Activated naive CD4-positive, alpha-beta T cell treated with anti-CD3 and anti-CD28 coated beads, Interleukin-2, amount 10 ng/mL, durations not matched to agents 7 days and 5 days (primary cell): ENCODE data around the gene DPYD.

Source experiments
- CTCF ChIA-PET: fragments of 350-600 bp; sonication (Branson Sonifier 250); formaldehyde crosslinking; loops from one replicate; lab custom pipeline; 2021; ENCODE audit warnings: antibody characterized with exemption; lab: Charles Lee
- DNase-seq: peaks from one replicate; pipeline ENCODE4 v3.0.0-alpha.2; 2020
- H3K27ac Mint-ChIP-seq: one replicate; pipeline ENCODE4 v1.8.0; 2021; ENCODE audit warnings: mild to moderate bottlenecking, moderate library complexity, mixed read lengths
- H3K27me3 Mint-ChIP-seq: one replicate; pipeline ENCODE4 v1.8.0; 2021; ENCODE audit warnings: mild to moderate bottlenecking, mixed read lengths
- H3K36me3 Mint-ChIP-seq: one replicate; pipeline ENCODE4 v1.8.0; 2021; ENCODE audit warnings: mixed read lengths
- H3K4me1 Mint-ChIP-seq: one replicate; pipeline ENCODE4 v1.8.0; 2021; ENCODE audit warnings: mixed read lengths
- H3K4me3 Mint-ChIP-seq: one replicate; pipeline ENCODE4 v1.8.0; 2021; ENCODE audit warnings: mild to moderate bottlenecking, moderate library complexity, mixed read lengths
- H3K9me3 Mint-ChIP-seq: one replicate; pipeline ENCODE4 v1.8.0; 2021; ENCODE audit warnings: mixed read lengths

The DPYD gene

DNA sequence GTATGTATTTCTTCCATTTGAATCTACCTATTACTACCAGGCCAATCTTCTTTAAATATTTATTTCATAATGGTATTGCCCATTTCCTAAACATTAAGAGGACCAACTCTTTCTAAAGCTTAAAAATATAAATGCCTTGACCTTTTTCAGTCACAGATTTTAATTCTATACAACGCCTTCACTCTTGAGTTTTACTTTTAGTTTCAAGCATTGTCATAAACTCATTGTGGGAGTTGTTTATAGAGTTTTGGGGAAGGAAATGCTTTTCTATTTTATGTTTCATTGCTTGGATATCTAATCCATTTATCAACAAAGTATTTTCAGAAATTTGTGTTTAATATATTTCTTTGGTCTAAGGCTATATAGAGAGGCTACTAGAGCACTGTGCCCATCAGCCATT lies 155.8 kb downstream of the DPYD start:
- CTCF ChIA-PET: no interaction called here
- Mint-ChIP-seq H3K4me3 (no peak overlapping the region), H3K36me3 (peaks cover 15% of the 10 kb centered on the region), H3K9me3 (peaks cover 6% of the 10 kb centered on the region), H3K27ac (no peak overlapping the region), H3K4me1 (no peaks in the 10 kb centered on the region), H3K27me3 (no peaks in the 10 kb centered on the region)
- DNase-seq: no peak

GRCh38 chr1:97761637-97762036 lies 159.2 kb downstream of the DPYD start:
- no peak overlapping the region for H3K4me3 Mint-ChIP-seq
- H3K36me3 Mint-ChIP-seq: peaks cover 15% of the 10 kb centered on the region
- CTCF ChIA-PET: no interaction called here
- H3K27ac Mint-ChIP-seq: no peak overlapping the region
- H3K4me1 Mint-ChIP-seq: no peaks in the 10 kb centered on the region
- DNase-seq: no peak
- H3K27me3 Mint-ChIP-seq: no peaks in the 10 kb centered on the region
- peaks cover 6% of the 10 kb centered on the region for H3K9me3 Mint-ChIP-seq

DNA sequence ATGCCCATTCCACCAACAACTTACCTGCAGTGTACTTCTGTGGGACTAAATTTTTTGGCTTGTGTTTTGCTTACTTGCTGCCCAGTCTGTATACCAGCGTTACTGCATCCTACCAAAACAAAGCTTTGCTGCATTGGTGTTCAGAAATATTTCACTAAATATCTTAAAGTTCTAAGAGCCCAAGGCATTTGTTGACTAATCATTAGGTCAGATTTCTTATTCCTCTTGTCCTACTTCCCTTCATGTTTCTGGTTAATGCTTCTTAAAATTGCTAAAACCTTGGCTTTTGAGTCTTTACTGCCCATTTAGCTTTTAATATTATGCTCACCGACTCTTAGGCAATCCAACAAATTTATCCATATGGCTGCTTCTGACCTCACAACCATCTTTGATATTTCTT lies 161.8 kb downstream of the DPYD start:
- no peak overlapping the region for H3K4me3 Mint-ChIP-seq
- CTCF ChIA-PET: no interaction called here
- H3K9me3 Mint-ChIP-seq: peaks cover 6% of the 10 kb centered on the region
- peaks cover 10% of the 10 kb centered on the region for H3K36me3 Mint-ChIP-seq
- no peaks in the 10 kb centered on the region for H3K4me1 Mint-ChIP-seq
- H3K27me3 Mint-ChIP-seq: no peaks in the 10 kb centered on the region
- H3K27ac Mint-ChIP-seq: no peak overlapping the region
- no peak for DNase-seq

DNA sequence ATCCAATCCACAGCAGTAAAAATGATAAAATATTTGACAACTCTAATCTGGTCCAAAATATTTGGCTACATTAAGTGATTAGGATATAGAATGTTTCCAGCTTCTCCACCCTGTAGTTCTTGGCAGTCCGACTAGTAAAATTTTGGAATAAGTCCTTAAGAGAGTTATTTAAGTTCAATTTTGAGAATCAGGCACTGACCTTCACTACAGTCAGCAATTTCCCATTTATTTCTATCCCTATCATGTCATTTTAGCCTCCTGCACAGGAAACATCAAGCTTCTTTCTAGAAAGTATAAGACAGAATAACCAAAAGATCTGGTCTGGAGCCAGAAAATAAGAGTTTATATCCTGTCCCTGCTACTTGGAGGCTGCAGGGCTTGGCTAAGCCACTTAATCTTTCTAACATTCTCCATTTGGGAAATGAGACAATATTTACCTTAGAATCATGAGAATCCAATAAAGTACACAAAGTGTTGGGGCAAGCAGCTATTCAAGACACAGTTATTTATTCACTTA lies 162.2 kb downstream of the DPYD start:
- Mint-ChIP-seq H3K36me3 (peaks cover 10% of the 10 kb centered on the region), H3K27me3 (no peaks in the 10 kb centered on the region)
- CTCF ChIA-PET: interaction anchor here (0.8 kb wide), 1 partner anchor 18 kb away, joined by 3 read pairs; no protein-coding TSS in a partner anchor

DNA sequence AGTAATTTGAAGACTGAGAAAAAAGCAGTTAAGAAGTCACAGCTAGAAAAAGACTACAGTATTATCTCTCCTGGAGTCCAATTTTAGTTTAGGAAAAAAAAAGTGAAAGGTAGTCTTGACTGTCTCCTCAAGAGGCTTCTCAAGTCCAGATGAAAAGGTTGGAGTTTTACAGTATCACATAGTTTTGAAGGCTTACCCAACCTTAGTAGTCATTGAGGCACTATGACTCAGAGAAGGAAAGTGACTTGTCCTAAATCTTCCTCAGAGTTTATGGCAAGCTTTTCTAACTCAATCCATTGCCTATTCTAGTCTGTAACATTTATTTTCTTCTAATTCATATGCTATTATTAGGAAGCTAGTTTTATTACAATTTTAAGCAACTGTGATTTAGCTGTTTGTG lies 174.9 kb downstream of the DPYD start:
- Mint-ChIP-seq H3K27me3 (no peaks in the 10 kb centered on the region), H3K36me3 (no peaks in the 10 kb centered on the region), H3K4me1 (no peaks in the 10 kb centered on the region), H3K4me3 (no peak overlapping the region), H3K9me3 (no peaks in the 10 kb centered on the region), H3K27ac (no peak overlapping the region)
- CTCF ChIA-PET: interaction anchor here (0.6 kb wide), 1 partner anchor 1092 kb away, joined by 4 read pairs; no protein-coding TSS in a partner anchor
- DNase-seq: no peak

More for the DNA sequence above, 162.2 kb downstream of the DPYD start:
- Mint-ChIP-seq H3K9me3 (peaks cover 6% of the 10 kb centered on the region), H3K4me3 (no peak overlapping the region), H3K4me1 (no peaks in the 10 kb centered on the region), H3K27ac (no peak overlapping the region)
- DNase-seq: no peak

GRCh38 chr1:97744977-97745376 lies 175.9 kb downstream of the DPYD start:
- Mint-ChIP-seq H3K4me1 (no peaks in the 10 kb centered on the region), H3K27me3 (no peaks in the 10 kb centered on the region), H3K9me3 (no peaks in the 10 kb centered on the region), H3K27ac (no peak overlapping the region), H3K36me3 (peaks cover 1% of the 10 kb centered on the region), H3K4me3 (no peak overlapping the region)
- DNase-seq: no peak
- CTCF ChIA-PET: no interaction called here

DNA sequence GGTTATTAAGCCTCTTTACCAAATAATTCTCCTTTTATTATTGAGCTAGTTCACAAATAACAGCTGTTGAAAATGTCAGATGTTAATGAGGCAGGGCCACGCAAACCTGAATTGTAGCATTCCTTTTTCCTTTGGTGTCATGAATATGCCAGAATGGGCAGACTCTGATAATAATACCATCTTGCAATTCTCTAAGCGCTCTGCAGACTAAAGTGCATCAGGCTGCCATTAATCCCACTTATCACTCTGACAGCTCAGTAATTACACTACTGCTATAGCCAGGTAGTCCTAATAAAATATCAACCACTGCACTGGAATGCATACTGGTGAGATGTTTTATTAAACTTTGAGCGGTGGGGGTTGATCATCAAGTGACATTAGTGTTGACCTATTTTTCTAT lies 177.7 kb downstream of the DPYD start:
- H3K4me3 Mint-ChIP-seq: no peak overlapping the region
- DNase-seq: no peak
- H3K27me3 Mint-ChIP-seq: no peaks in the 10 kb centered on the region
- CTCF ChIA-PET: no interaction called here
- peaks cover 6% of the 10 kb centered on the region for H3K36me3 Mint-ChIP-seq
- no peak overlapping the region for H3K27ac Mint-ChIP-seq
- H3K4me1 Mint-ChIP-seq: no peaks in the 10 kb centered on the region
- no peaks in the 10 kb centered on the region for H3K9me3 Mint-ChIP-seq

GRCh38 chr1:97740891-97741290 lies 179.9 kb downstream of the DPYD start:
- DNase-seq: no peak
- peaks cover 8% of the 10 kb centered on the region for H3K36me3 Mint-ChIP-seq
- CTCF ChIA-PET: no interaction called here
- no peak overlapping the region for H3K4me3 Mint-ChIP-seq
- no peaks in the 10 kb centered on the region for H3K4me1 Mint-ChIP-seq
- no peak overlapping the region for H3K27ac Mint-ChIP-seq
- no peaks in the 10 kb centered on the region for H3K9me3 Mint-ChIP-seq
- H3K27me3 Mint-ChIP-seq: no peaks in the 10 kb centered on the region

DNA sequence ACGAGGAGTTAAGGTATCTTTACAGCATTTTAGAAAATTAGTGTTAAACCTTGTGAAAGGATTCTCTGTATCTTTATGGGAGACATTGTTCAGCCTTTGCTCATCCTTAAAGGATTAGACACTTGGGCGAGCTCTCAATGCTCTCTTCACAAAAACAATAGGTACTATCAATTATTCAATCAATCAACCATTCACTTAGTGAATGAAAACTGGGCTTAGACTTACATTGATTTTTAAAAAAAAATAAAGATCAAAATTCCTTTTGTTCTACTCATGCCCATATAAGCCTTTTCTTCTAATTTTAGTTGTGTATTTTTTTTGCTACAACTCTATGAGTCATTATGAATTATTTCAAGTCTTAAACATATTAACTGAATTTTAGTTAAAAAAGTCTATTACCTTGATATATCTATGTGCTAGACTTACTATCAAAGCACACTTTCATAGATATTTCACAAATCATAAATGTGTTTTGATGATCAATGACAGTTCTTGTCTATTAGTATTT lies 181.2 kb downstream of the DPYD start:
- DNase-seq: no peak
- Mint-ChIP-seq H3K27ac (no peak overlapping the region), H3K4me1 (no peaks in the 10 kb centered on the region), H3K4me3 (no peak overlapping the region), H3K36me3 (peaks cover 10% of the 10 kb centered on the region), H3K27me3 (no peaks in the 10 kb centered on the region), H3K9me3 (no peaks in the 10 kb centered on the region)
- CTCF ChIA-PET: interaction anchor here (0.9 kb wide), 2 partner anchors 8 to 19 kb away, joined by 3 read pairs; no protein-coding TSS in a partner anchor

DNA sequence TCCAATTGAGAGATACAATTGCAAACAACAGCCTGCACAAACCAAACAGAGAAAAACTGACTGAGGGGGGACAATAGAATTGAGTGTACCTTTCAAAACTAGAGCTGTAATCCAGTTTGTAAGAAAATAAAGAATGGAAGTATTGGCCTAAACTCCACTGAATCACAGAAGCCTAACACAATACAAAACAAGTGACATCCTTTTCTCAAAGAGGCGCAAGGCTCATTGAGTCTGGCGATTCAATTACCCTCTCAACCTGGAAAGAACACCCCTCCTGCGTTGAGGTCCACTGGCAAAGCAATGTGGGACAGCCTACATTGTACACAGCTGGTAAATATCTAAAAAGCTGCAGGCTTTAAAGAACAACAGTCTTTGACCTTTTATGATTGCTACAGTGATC lies 182.6 kb downstream of the DPYD start:
- Mint-ChIP-seq H3K36me3 (peaks cover 10% of the 10 kb centered on the region), H3K27ac (no peak overlapping the region), H3K4me3 (no peak overlapping the region), H3K9me3 (no peaks in the 10 kb centered on the region), H3K27me3 (no peaks in the 10 kb centered on the region), H3K4me1 (no peaks in the 10 kb centered on the region)
- CTCF ChIA-PET: interaction anchor here (0.6 kb wide), 1 partner anchor 1319 kb away, joined by 3 read pairs; no protein-coding TSS in a partner anchor
- DNase-seq: no peak

GRCh38 chr1:97730271-97730670 lies 190.6 kb downstream of the DPYD start:
- H3K27me3 Mint-ChIP-seq: no peaks in the 10 kb centered on the region
- no peaks in the 10 kb centered on the region for H3K36me3 Mint-ChIP-seq
- no peaks in the 10 kb centered on the region for H3K4me1 Mint-ChIP-seq
- H3K27ac Mint-ChIP-seq: no peak overlapping the region
- CTCF ChIA-PET: no interaction called here
- DNase-seq: no peak
- no peaks in the 10 kb centered on the region for H3K9me3 Mint-ChIP-seq
- no peak overlapping the region for H3K4me3 Mint-ChIP-seq

- no peak overlapping the region for H3K4me3 Mint-ChIP-seq
- no peak overlapping the region for H3K27ac Mint-ChIP-seq
- H3K36me3 Mint-ChIP-seq: no peaks in the 10 kb centered on the region
- CTCF ChIA-PET: no interaction called here
- no peaks in the 10 kb centered on the region for H3K4me1 Mint-ChIP-seq
- no peak for DNase-seq
- H3K27me3 Mint-ChIP-seq: no peaks in the 10 kb centered on the region
- H3K9me3 Mint-ChIP-seq: peaks cover 3% of the 10 kb centered on the region
These were observed 192.4 kb downstream of the DPYD start for GRCh38 chr1:97728436-97728835.

DNA sequence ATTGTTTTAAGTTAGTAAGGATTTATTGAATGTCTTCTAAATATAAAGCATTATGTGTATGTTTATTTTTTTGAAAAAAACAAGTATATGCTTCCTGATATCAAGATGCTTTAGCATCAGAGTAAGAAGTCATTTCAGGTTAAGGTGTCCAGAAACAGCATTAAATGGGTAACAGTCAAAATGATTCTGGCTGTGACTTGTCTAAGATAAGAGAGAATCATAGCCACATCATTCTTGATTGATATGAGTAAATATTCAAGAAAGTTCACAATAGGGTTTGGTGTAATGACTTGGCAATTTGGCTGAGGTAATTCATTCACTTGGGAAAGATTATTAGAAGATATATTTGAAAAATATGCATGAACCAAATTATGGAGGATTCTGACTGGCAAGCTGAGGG lies 193.8 kb downstream of the DPYD start:
- H3K36me3 Mint-ChIP-seq: no peaks in the 10 kb centered on the region
- no peaks in the 10 kb centered on the region for H3K4me1 Mint-ChIP-seq
- no peak overlapping the region for H3K27ac Mint-ChIP-seq
- no peak overlapping the region for H3K4me3 Mint-ChIP-seq
- CTCF ChIA-PET: no interaction called here
- no peak for DNase-seq
- H3K27me3 Mint-ChIP-seq: no peaks in the 10 kb centered on the region
- peaks cover 3% of the 10 kb centered on the region for H3K9me3 Mint-ChIP-seq

DNA sequence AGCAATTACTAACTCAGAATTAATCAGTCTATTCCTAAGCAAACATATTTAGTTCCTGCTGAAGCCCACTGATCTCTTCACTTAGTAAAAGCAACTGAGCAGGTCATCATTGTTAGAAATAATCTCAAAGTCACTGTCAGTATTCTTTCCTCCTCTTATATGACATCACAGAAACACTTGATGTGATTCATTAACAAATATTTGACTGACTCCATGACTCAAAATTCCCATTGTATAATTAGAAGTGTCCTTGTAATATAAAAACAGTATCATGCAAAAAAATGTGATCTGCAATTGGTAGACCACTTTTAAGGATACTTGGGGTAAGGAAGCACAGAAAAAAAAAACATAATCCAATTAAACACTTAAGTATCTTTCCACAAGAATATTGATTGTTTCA lies 194.4 kb downstream of the DPYD start:
- no peaks in the 10 kb centered on the region for H3K4me1 Mint-ChIP-seq
- CTCF ChIA-PET: interaction anchor here (0.6 kb wide), 1 partner anchor 42 kb away, joined by 3 read pairs; no protein-coding TSS in a partner anchor
- no peak overlapping the region for H3K27ac Mint-ChIP-seq
- H3K4me3 Mint-ChIP-seq: no peak overlapping the region
- no peaks in the 10 kb centered on the region for H3K36me3 Mint-ChIP-seq
- peaks cover 3% of the 10 kb centered on the region for H3K9me3 Mint-ChIP-seq
- H3K27me3 Mint-ChIP-seq: no peaks in the 10 kb centered on the region
- no peak for DNase-seq

GRCh38 chr1:97721221-97721620 lies 199.6 kb downstream of the DPYD start:
- H3K36me3 Mint-ChIP-seq: peaks cover 23% of the 10 kb centered on the region
- CTCF ChIA-PET: no interaction called here
- DNase-seq: no peak

More at GRCh38 chr1:97721221-97721620, 199.6 kb downstream of the DPYD start:
- H3K27ac Mint-ChIP-seq: no peak overlapping the region
- no peaks in the 10 kb centered on the region for H3K27me3 Mint-ChIP-seq
- no peaks in the 10 kb centered on the region for H3K4me1 Mint-ChIP-seq
- H3K4me3 Mint-ChIP-seq: no peak overlapping the region
- H3K9me3 Mint-ChIP-seq: peaks cover 4% of the 10 kb centered on the region
